A549 (cell line): ENCODE measurements around the gene TRANK1. TPM values are rescaled to one million over a fixed set of nuclear protein-coding genes. Genes with fewer than 3 reads are reported as not detected.

ENCODE experiments used
- ATAC-seq, 2 experiments: fragments of 200-7000 bp in 1 of 2; fragments of >200 bp in 1 of 2; cut with Nextera tagmentation in 1 of 2; cut with Tn5 transposase in 1 of 2; 3 replicates each; pipeline versions ENCODE4 v1.8.0 to v1.9.1; 2018 to 2020; ENCODE audit warnings: mild to moderate bottlenecking in 1 of 2, moderate library complexity in 1 of 2
- CTCF ChIA-PET: fragments of 300-600 bp; sonication (Branson Sonifier 250); formaldehyde crosslinking; extraction: SDS; loops from one replicate; lab custom pipeline; 2021; ENCODE audit warnings: antibody characterized with exemption, inconsistent platforms; lab: Yijun Ruan, JAX
- POLR2A ChIA-PET: fragments of 350-600 bp; formaldehyde crosslinking; extraction: SDS; loops from one replicate; lab custom pipeline; 2021; ENCODE audit warnings: antibody characterized with exemption, inconsistent platforms; lab: Yijun Ruan, JAX
- DNase-seq, 2 experiments: peaks; one replicate each; pipeline versions ENCODE4 v3.0.0 to v3.0.0-alpha.2; 2011 to 2016; ENCODE audit warnings: low read depth in 1 of 2, low spot score in 1 of 2
- FAIRE-seq: peaks from 2 replicates; lab custom pipeline; 2011; peaks lifted over from hg19 to GRCh38; lab: Jason Lieb, UNC
- H3K27ac ChIP-seq, 2 experiments: fragments of >200 bp; sonication (Bioruptor Twin); formaldehyde crosslinking; 3 replicates each; pipeline ENCODE4 v1.5.1; 2016 to 2017
- H3K4me1 ChIP-seq: fragments of >200 bp; sonication (Bioruptor Twin); formaldehyde crosslinking; 3 replicates; pipeline ENCODE4 v1.6.1; 2016
- H3K4me2 ChIP-seq: fragments of >200 bp; sonication (Bioruptor Twin); formaldehyde crosslinking; 3 replicates; pipeline ENCODE4 v1.6.1; 2016
- H3K4me3 ChIP-seq: fragments of >200 bp; sonication (Bioruptor Twin); formaldehyde crosslinking; 3 replicates; pipeline ENCODE4 v1.5.1; 2016
- H3K9me3 ChIP-seq: fragments of >200 bp; sonication (Bioruptor Twin); formaldehyde crosslinking; 3 replicates; pipeline ENCODE4 v1.6.1; 2016
- ATOH8 ChIP-seq: fragments of 250-450 bp; sonication (Bioruptor Pico); IDR thresholded peaks from 2 replicates; pipeline ENCODE4 v1.5.0; 2020; ENCODE audit warnings: low read depth, mild to moderate bottlenecking, moderate library complexity
- CBX8 ChIP-seq: fragments of 200-600 bp; sonication (generic); IDR thresholded peaks from 2 replicates; pipeline ENCODE4 v1.6.1; 2016
- CHD2 ChIP-seq: fragments of 150-350 bp; IDR thresholded peaks from 2 replicates; pipeline ENCODE4 v1.6.1; 2014; ENCODE audit warnings: low read length; ENCODE audit not compliant: partially characterized antibody
- CHD4 ChIP-seq: fragments of 200-600 bp; sonication (generic); IDR thresholded peaks from 2 replicates; pipeline ENCODE4 v1.6.1; 2016; ENCODE audit warnings: antibody characterized with exemption, mild to moderate bottlenecking, borderline replicate concordance
- E2F6 ChIP-seq: IDR thresholded peaks from 2 replicates; pipeline ENCODE4 v1.6.1; 2012; ENCODE audit warnings: low read depth, borderline replicate concordance
- EHMT2 ChIP-seq: fragments of 200-600 bp; sonication (generic); IDR thresholded peaks from 2 replicates; pipeline ENCODE4 v1.6.1; 2016; ENCODE audit warnings: antibody characterized with exemption, low read depth, mild to moderate bottlenecking, moderate library complexity
- FOXS1 ChIP-seq: fragments of 250-450 bp; sonication (Bioruptor Pico); IDR thresholded peaks from 2 replicates; pipeline ENCODE4 v1.5.0; 2020; ENCODE audit warnings: mild to moderate bottlenecking, moderate library complexity
- HEYL ChIP-seq: fragments of 250-450 bp; sonication (Bioruptor Pico); IDR thresholded peaks from 2 replicates; pipeline ENCODE4 v1.8.0; 2021; ENCODE audit warnings: mild to moderate bottlenecking, moderate library complexity
- HOXA7 ChIP-seq: fragments of 250-450 bp; sonication (Bioruptor Pico); IDR thresholded peaks from 2 replicates; pipeline ENCODE4 v1.5.0; 2020; ENCODE audit warnings: mild to moderate bottlenecking, moderate library complexity
- KDM1A ChIP-seq: fragments of 200-600 bp; sonication (generic); IDR thresholded peaks from 2 replicates; pipeline ENCODE4 v1.6.1; 2016; ENCODE audit warnings: low read depth, mild to moderate bottlenecking
- KDM5A ChIP-seq: fragments of 200-600 bp; sonication (generic); IDR thresholded peaks from 2 replicates; pipeline ENCODE4 v1.6.1; 2016; ENCODE audit warnings: antibody characterized with exemption, mild to moderate bottlenecking
- MAX ChIP-seq: IDR thresholded peaks from 2 replicates; pipeline ENCODE4 v1.6.1; 2012
- PBX3 ChIP-seq: IDR thresholded peaks from 2 replicates; pipeline ENCODE4 v1.6.1; 2012
- POLR2A ChIP-seq: IDR thresholded peaks from 2 replicates; pipeline ENCODE4 v1.6.1; 2012; ENCODE audit warnings: mild to moderate bottlenecking, low read length
- POLR2AphosphoS2 ChIP-seq: conservative IDR thresholded peaks from 2 replicates; pipeline ENCODE4 v1.6.1; 2012; ENCODE audit warnings: low read length, improper control_type of control experiment, inconsistent platforms
- RARB ChIP-seq: fragments of 250-450 bp; sonication (Bioruptor Pico); IDR thresholded peaks from 2 replicates; pipeline ENCODE4 v1.8.0; 2021; ENCODE audit warnings: mild to moderate bottlenecking, moderate library complexity
- REST ChIP-seq: fragments of 200-600 bp; sonication (generic); IDR thresholded peaks from 2 replicates; pipeline ENCODE4 v1.6.1; 2016; ENCODE audit warnings: antibody characterized with exemption, mild to moderate bottlenecking, moderate library complexity
- WGBS: methylation state at CpG from one replicate; pipeline ENCODE4 v1.1.6; 2017; ENCODE audit errors: missing lambda C conversion rate; 5-methylcytosine and 5-hydroxymethylcytosine counted together
- polyA plus RNA-seq, 4 experiments: library from polyadenylated mRNA; depleted of rRNA in 3 of 4; stranded (reverse); fragments of >200 nt; fragmentation: RNase III in 1 of 4; extraction: RNeasy Plus Mini Kit Qiagen cat#74134 plus additional on column Dnase treatment in 1 of 4; gene quantifications; 2 replicates in 3 of 4; 3 replicates in 1 of 4; pipeline ENCODE4 v1.2.3, GENCODE V29; 2011 to 2017

Gene TRANK1
- polyA plus RNA-seq, 2 of the 4 experiments (the other 2 are of a cell fraction), result 0.58 to 3.2 TPM

GRCh38 chr3:36981006-36981405, 36.2 kb upstream of the TRANK1 start:
- no peak for FAIRE-seq
- no peak overlapping the region for H3K4me3 ChIP-seq
- TF ChIP-seq POLR2A (no peak), ATOH8 (CRISPR knock-in tag) (no peak), KDM1A (no peak)

GRCh38 chr3:36973139-36973538, 28.3 kb upstream of the TRANK1 start:
- FAIRE-seq, result no peak
- POLR2A ChIA-PET, result interaction anchor here (1.3 kb wide), 1 partner anchor 19 kb away, joined by 3 read pairs; the partner anchor contains the start of gene EPM2AIP1

More at GRCh38 chr3:36981006-36981405, 36.2 kb upstream of the TRANK1 start:
- DNase-seq (no peak), ATAC-seq (peak in 1 of 2 experiments; percentile 25; a peak in 1 of 6 replicates)
- Histone ChIP-seq H3K27ac (no peak overlapping the region), H3K9me3 (peaks cover 19% of the 10 kb centered on the region; the same call in 1 of the 3 replicates), H3K4me1 (no peaks in the 10 kb centered on the region), H3K4me2 (no peak overlapping the region)
- CTCF ChIA-PET, result interaction anchor here (1.6 kb wide), 1 partner anchor 12 kb away, joined by 4 read pairs; the partner anchor contains the start of genes EPM2AIP1 and MLH1
- 96% methylated on average over 4 of the region's 4 CpGs for WGBS
- POLR2A ChIA-PET, result interaction anchor here (2.6 kb wide), 1 partner anchor 12 kb away, joined by 10 read pairs; the partner anchor contains the start of genes EPM2AIP1 and MLH1

More at GRCh38 chr3:36973139-36973538, 28.3 kb upstream of the TRANK1 start:
- no peak for TF ChIP-seq CHD4
- no peak for TF ChIP-seq EHMT2
- no peak for TF ChIP-seq CHD2
- no peak for TF ChIP-seq POLR2AphosphoS2
- no peak for TF ChIP-seq HEYL (CRISPR knock-in tag)
- no peak for TF ChIP-seq MAX
- TF ChIP-seq FOXS1 (CRISPR knock-in tag), result no peak
- TF ChIP-seq REST, result no peak
- no peak for TF ChIP-seq KDM5A
- no peak for TF ChIP-seq HOXA7
- no peak for TF ChIP-seq PBX3
- TF ChIP-seq RARB (CRISPR knock-in tag), result no peak
- TF ChIP-seq KDM1A, result no peak
- TF ChIP-seq CBX8, result no peak
- no peak for TF ChIP-seq E2F6
- CTCF ChIA-PET, result interaction anchor here (1.5 to 2.6 kb wide), 2 partner anchors 10 to 14 kb away, joined by 3 to 15 read pairs; no protein-coding TSS in a partner anchor
- 97% methylated on average over 1 of the region's 1 CpG for WGBS
- Histone ChIP-seq H3K4me2 (no peak overlapping the region), H3K4me1 (peaks cover 9% of the 10 kb centered on the region), H3K4me3 (no peak overlapping the region), H3K27ac (no peak overlapping the region), H3K9me3 (no peaks in the 10 kb centered on the region)
- no peak for DNase-seq
- no peak for ATAC-seq
